Keratinocyte (primary cell): ENCODE measurements around the gene SLCO2B1. TPM values are rescaled to one million over a fixed set of nuclear protein-coding genes. Genes with fewer than 3 reads are reported as not detected.

ENCODE experiments used
- DNase-seq: peaks from one replicate; pipeline ENCODE4 v3.0.0-alpha.2; 2011; ENCODE audit warnings: low read depth, missing footprints, low spot score
- FAIRE-seq: peaks from 2 replicates; lab custom pipeline; 2011; peaks lifted over from hg19 to GRCh38; lab: Jason Lieb, UNC
- H2AFZ ChIP-seq: 2 replicates; pipeline ENCODE4 v1.6.0; 2012; ENCODE audit warnings: low read length, control low read depth, inconsistent platforms; ENCODE audit not compliant: control insufficient read depth
- H3K27ac ChIP-seq: 2 replicates; pipeline ENCODE4 v1.5.1; 2011; ENCODE audit warnings: low read length; ENCODE audit not compliant: control insufficient read depth, insufficient read depth
- H3K27me3 ChIP-seq: 3 replicates; pipeline ENCODE4 v1.6.0; 2011; ENCODE audit warnings: low read length; ENCODE audit not compliant: control insufficient read depth, insufficient read depth; ENCODE audit errors: extremely low read depth
- H3K36me3 ChIP-seq, 2 experiments: 2 replicates in 1 of 2; 3 replicates in 1 of 2; pipeline ENCODE4 v1.5.1; 2011; ENCODE audit warnings: low read length in 2 of 2, mild to moderate bottlenecking in 1 of 2; ENCODE audit not compliant: control insufficient read depth in 2 of 2, insufficient read depth in 2 of 2; ENCODE audit errors: extremely low read depth in 1 of 2
- H3K4me1 ChIP-seq: 3 replicates; pipeline ENCODE4 v1.5.1; 2011; ENCODE audit warnings: low read length; ENCODE audit not compliant: control insufficient read depth, insufficient read depth; ENCODE audit errors: extremely low read depth
- H3K4me2 ChIP-seq: 3 replicates; pipeline ENCODE4 v1.6.0; 2011; ENCODE audit warnings: low read depth, low read length; ENCODE audit not compliant: control insufficient read depth, insufficient read depth; ENCODE audit errors: extremely low read depth
- H3K4me3 ChIP-seq, 3 experiments: fragments of 200-600 bp in 1 of 3; sonication (generic) in 1 of 3; 2 replicates in 2 of 3; 3 replicates in 1 of 3; pipeline ENCODE4 v1.5.1; 2011 to 2016; ENCODE audit warnings: low read length in 3 of 3, mild to moderate bottlenecking in 3 of 3, control low read depth in 2 of 3, inconsistent platforms in 1 of 3, low read depth in 1 of 3, mixed read lengths in 1 of 3, mixed run types in 1 of 3, moderate library complexity in 1 of 3; ENCODE audit not compliant: control insufficient read depth in 2 of 3, insufficient read depth in 2 of 3; ENCODE audit errors: extremely low read depth in 1 of 3
- H3K79me2 ChIP-seq: 2 replicates; pipeline ENCODE4 v1.6.0; 2012; ENCODE audit warnings: low read length; ENCODE audit not compliant: control insufficient read depth, insufficient read depth
- H3K9ac ChIP-seq: 3 replicates; pipeline ENCODE4 v1.6.0; 2011; ENCODE audit warnings: low read length; ENCODE audit not compliant: control insufficient read depth, insufficient read depth; ENCODE audit errors: extremely low read depth
- H3K9me1 ChIP-seq: 3 replicates; pipeline ENCODE4 v1.6.0; 2011; ENCODE audit warnings: low read length; ENCODE audit not compliant: control insufficient read depth, insufficient read depth; ENCODE audit errors: extremely low read depth
- H3K9me3 ChIP-seq: 2 replicates; pipeline ENCODE4 v1.5.1; 2012; ENCODE audit warnings: low read depth, low read length; ENCODE audit not compliant: control insufficient read depth
- H4K20me1 ChIP-seq: 3 replicates; pipeline ENCODE4 v1.6.0; 2011; ENCODE audit warnings: low read length; ENCODE audit not compliant: control insufficient read depth, insufficient read depth; ENCODE audit errors: extremely low read depth
- CTCF ChIP-seq, 3 experiments: IDR thresholded peaks in 1 of 3; conservative IDR thresholded peaks in 1 of 3; optimal IDR thresholded peaks in 1 of 3; 2 replicates in 2 of 3; 3 replicates in 1 of 3; pipeline versions ENCODE3 to v1.5.1; 2011; ENCODE audit warnings: low read length in 3 of 3, mild to moderate bottlenecking in 3 of 3, moderate library complexity in 2 of 3, control low read depth in 1 of 3, inconsistent platforms in 1 of 3; ENCODE audit not compliant: insufficient read depth in 2 of 3; ENCODE audit errors: extremely low read depth in 1 of 3
- EZH2 ChIP-seq: IDR thresholded peaks from one replicate; pipeline ENCODE4 v1.6.1; 2012; ENCODE audit warnings: inconsistent platforms, mild to moderate bottlenecking, low read length, moderate library complexity
- dilution Hi-C: fragments of 300-500 bp; cut with MboI; formaldehyde crosslinking; loops from one replicate; pipeline ENCODE4 v1.7.0; 2020; ENCODE audit warnings: low sequenced_read_pairs; ENCODE audit not compliant: extremely low pct_ligation_motif_present
- polyA plus RNA-seq, 5 experiments: library from polyadenylated mRNA; depleted of rRNA in 3 of 5; stranded (reverse) in 3 of 5; stranded (forward) in 1 of 5; unstranded in 1 of 5; fragments of >200 nt; gene quantifications; 1 replicate in 1 of 5; 2 replicates in 3 of 5; 3 replicates in 1 of 5; pipeline versions ENCODE4 v1.2.1 to v1.2.3, GENCODE V29; 2011 to 2012; ENCODE audit warnings: missing spikeins in 2 of 5, low read depth in 1 of 5, low replicate concordance in 1 of 5

Gene SLCO2B1
- polyA plus RNA-seq, 1 donor (not counting 4 experiments of a cell fraction or from before 2014, with no cell fraction given) = not detected

- Histone ChIP-seq H3K9me3 (no peaks in the 10 kb centered on the region), H3K4me1 (no peaks in the 10 kb centered on the region), H3K9me1 (no peaks in the 10 kb centered on the region), H3K27me3 (peaks cover 28% of the 10 kb centered on the region), H4K20me1 (peaks cover 8% of the 10 kb centered on the region), H3K4me2 (no peak overlapping the region), H2AFZ (no peak overlapping the region), H3K9ac (no peak overlapping the region), H3K36me3 (no peaks in the 10 kb centered on the region), H3K27ac (no peak overlapping the region), H3K79me2 (no peaks in the 10 kb centered on the region), H3K4me3 (no peak overlapping the region)
- FAIRE-seq = no peak
- dilution Hi-C loops = no loop called here
- DNase-seq = no peak
- TF ChIP-seq EZH2 (no peak), CTCF (optimal IDR thresholded peaks at IDR 0.05 in 1 of 3, IDR thresholded peaks at IDR 0.05 in 1 of 3, conservative IDR thresholded peaks at IDR 0.05 in 1 of 3; ENCODE audit: extremely low read depth in 1 of 3, insufficient read depth in 2 of 3, low read length in 3 of 3) (no peak)
Observed at GRCh38 chr11:75237050-75237449, 86.1 kb downstream of the SLCO2B1 start.

GRCh38 chr11:75238595-75239440 is 87.9 kb downstream of the SLCO2B1 start:
- Histone ChIP-seq H3K36me3 (no peaks in the 10 kb centered on the region), H2AFZ (no peak overlapping the region), H4K20me1 (peaks cover 2% of the 10 kb centered on the region), H3K27ac (no peak overlapping the region), H3K4me1 (no peaks in the 10 kb centered on the region), H3K9ac (no peak overlapping the region), H3K4me3 (no peak overlapping the region), H3K79me2 (no peaks in the 10 kb centered on the region), H3K9me3 (no peaks in the 10 kb centered on the region), H3K9me1 (no peaks in the 10 kb centered on the region), H3K4me2 (no peak overlapping the region), H3K27me3 (peaks cover 43% of the 10 kb centered on the region)
- TF ChIP-seq CTCF (optimal IDR thresholded peaks at IDR 0.05 in 1 of 3, IDR thresholded peaks at IDR 0.05 in 1 of 3, conservative IDR thresholded peaks at IDR 0.05 in 1 of 3; ENCODE audit: extremely low read depth in 1 of 3, insufficient read depth in 2 of 3, low read length in 3 of 3) (no peak), EZH2 (no peak)
- no peak for FAIRE-seq
- dilution Hi-C loops = no loop called here
- no peak for DNase-seq
